LNCAP (cell line): ENCODE measurements around the gene LTF.

Experiments used
- CTCF ChIP-seq: fragments of 450-650 bp; IDR thresholded peaks from 2 replicates; pipeline ENCODE4 v1.5.1; 2017; ENCODE audit warnings: mild to moderate bottlenecking

LTF gene

GRCh38 chr3:46414739-46415138 is 50.0 kb downstream of the LTF start:
- no peak for TF ChIP-seq CTCF

- no peak for TF ChIP-seq CTCF
Measured at GRCh38 chr3:46413951-46414350, 50.8 kb downstream of the LTF start.

GRCh38 chr3:46412786-46413298 is 51.9 kb downstream of the LTF start:
- TF ChIP-seq CTCF = no peak

- TF ChIP-seq CTCF = no peak
Measured at GRCh38 chr3:46411271-46411670, 53.4 kb downstream of the LTF start.

DNA sequence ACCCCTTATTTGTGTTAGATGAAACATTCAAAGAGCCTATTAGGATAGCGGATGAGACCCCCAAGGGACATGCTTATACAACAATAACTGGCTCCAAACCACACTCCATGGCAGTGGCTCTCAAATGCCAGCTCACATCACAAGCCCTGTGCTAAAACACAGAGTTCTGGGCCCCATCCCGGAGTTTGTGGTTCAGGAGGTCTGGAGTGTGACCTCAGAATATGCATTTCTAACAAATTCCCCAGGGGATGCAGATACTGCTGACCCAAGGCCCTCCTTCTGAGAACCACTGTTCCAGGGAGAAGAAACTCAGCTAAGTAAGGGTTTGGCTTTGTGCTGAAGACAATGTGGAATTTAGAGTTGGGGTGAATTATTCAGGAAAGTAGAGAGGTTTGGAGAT is 54.0 kb downstream of the LTF start:
- TF ChIP-seq CTCF = no peak

DNA sequence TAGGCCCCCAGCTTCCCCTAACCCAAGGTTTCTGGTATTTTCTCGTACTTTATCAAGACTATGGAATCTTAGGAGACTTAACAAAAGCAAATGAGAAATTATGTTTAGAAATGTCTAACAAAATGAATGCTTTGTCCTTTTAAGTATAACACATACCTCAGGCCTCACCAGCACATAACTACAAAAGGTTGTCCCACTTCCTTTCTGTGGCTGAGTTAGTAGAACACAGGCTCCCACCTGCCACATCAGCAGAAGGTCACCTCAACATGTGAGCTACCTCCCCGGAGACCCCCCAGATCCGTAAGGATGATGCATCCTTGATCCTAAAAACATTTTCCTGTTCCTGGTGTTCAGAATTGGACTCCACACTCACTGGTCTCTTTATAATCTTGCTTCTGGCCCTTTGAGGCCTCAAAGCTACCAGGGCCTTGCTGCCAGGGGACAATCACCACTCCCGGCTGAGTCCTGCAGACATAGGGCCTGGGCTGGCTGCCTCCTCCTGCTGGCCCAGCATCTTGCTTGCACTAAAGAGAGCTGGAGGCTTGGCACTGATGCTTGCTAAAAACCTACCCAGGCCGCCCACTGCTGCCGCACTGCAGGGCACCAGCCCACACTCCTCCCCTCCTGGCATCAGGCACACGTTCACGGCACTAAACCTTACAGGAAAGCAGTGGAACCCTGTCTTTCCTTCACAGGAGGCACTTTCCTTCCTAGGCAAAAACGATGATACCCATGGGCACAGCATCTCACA is 54.8 kb downstream of the LTF start:
- no peak for TF ChIP-seq CTCF

DNA sequence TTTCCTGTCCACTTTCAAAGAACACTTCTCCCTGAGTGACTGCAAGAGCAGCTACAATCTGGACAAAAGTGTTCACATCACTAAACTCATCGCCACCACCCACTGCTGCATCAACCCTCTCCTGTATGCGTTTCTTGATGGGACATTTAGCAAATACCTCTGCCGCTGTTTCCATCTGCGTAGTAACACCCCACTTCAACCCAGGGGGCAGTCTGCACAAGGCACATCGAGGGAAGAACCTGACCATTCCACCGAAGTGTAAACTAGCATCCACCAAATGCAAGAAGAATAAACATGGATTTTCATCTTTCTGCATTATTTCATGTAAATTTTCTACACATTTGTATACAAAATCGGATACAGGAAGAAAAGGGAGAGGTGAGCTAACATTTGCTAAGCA is 55.9 kb downstream of the LTF start:
- TF ChIP-seq CTCF = no peak
